A549 (cell line): Measurements from ENCODE around the gene PTPRN2. TPM values are rescaled to one million over a fixed set of nuclear protein-coding genes. Genes with fewer than 3 reads are reported as not detected.

Source experiments
- ATAC-seq, 2 experiments: fragments of 200-7000 bp in 1 of 2; fragments of >200 bp in 1 of 2; cut with Nextera tagmentation in 1 of 2; cut with Tn5 transposase in 1 of 2; 3 replicates each; pipeline versions ENCODE4 v1.8.0 to v1.9.1; 2018 to 2020; ENCODE audit warnings: mild to moderate bottlenecking in 1 of 2, moderate library complexity in 1 of 2
- CTCF ChIA-PET: fragments of 300-600 bp; sonication (Branson Sonifier 250); formaldehyde crosslinking; extraction: SDS; loops from one replicate; lab custom pipeline; 2021; ENCODE audit warnings: antibody characterized with exemption, inconsistent platforms; lab: Yijun Ruan, JAX
- POLR2A ChIA-PET: fragments of 350-600 bp; formaldehyde crosslinking; extraction: SDS; loops from one replicate; lab custom pipeline; 2021; ENCODE audit warnings: antibody characterized with exemption, inconsistent platforms; lab: Yijun Ruan, JAX
- DNase-seq, 2 experiments: peaks; one replicate each; pipeline versions ENCODE4 v3.0.0 to v3.0.0-alpha.2; 2011 to 2016; ENCODE audit warnings: low read depth in 1 of 2, low spot score in 1 of 2
- FAIRE-seq: peaks from 2 replicates; lab custom pipeline; 2011; peaks lifted over from hg19 to GRCh38; lab: Jason Lieb, UNC
- H3K27ac ChIP-seq, 2 experiments: fragments of >200 bp; sonication (Bioruptor Twin); formaldehyde crosslinking; 3 replicates each; pipeline ENCODE4 v1.5.1; 2016 to 2017
- H3K4me1 ChIP-seq: fragments of >200 bp; sonication (Bioruptor Twin); formaldehyde crosslinking; 3 replicates; pipeline ENCODE4 v1.6.1; 2016
- H3K4me2 ChIP-seq: fragments of >200 bp; sonication (Bioruptor Twin); formaldehyde crosslinking; 3 replicates; pipeline ENCODE4 v1.6.1; 2016
- H3K4me3 ChIP-seq: fragments of >200 bp; sonication (Bioruptor Twin); formaldehyde crosslinking; 3 replicates; pipeline ENCODE4 v1.5.1; 2016
- H3K9me3 ChIP-seq: fragments of >200 bp; sonication (Bioruptor Twin); formaldehyde crosslinking; 3 replicates; pipeline ENCODE4 v1.6.1; 2016
- CBX2 ChIP-seq: fragments of 200-600 bp; sonication (generic); IDR thresholded peaks from 2 replicates; pipeline ENCODE4 v1.6.1; 2016; ENCODE audit warnings: low read depth, mild to moderate bottlenecking, borderline replicate concordance
- CHD2 ChIP-seq: fragments of 150-350 bp; IDR thresholded peaks from 2 replicates; pipeline ENCODE4 v1.6.1; 2014; ENCODE audit warnings: low read length; ENCODE audit not compliant: partially characterized antibody
- CHD4 ChIP-seq: fragments of 200-600 bp; sonication (generic); IDR thresholded peaks from 2 replicates; pipeline ENCODE4 v1.6.1; 2016; ENCODE audit warnings: antibody characterized with exemption, mild to moderate bottlenecking, borderline replicate concordance
- FOSB ChIP-seq: fragments of 250-450 bp; sonication (Bioruptor Pico); IDR thresholded peaks from 2 replicates; pipeline ENCODE4 v1.5.0; 2020; ENCODE audit warnings: mild to moderate bottlenecking, moderate library complexity
- HOXB5 ChIP-seq: fragments of 250-450 bp; sonication (Bioruptor Pico); IDR thresholded peaks from 2 replicates; pipeline ENCODE4 v1.5.0; 2020; ENCODE audit warnings: mild to moderate bottlenecking, moderate library complexity
- JUNB ChIP-seq: fragments of >200 bp; sonication (Bioruptor Twin); formaldehyde crosslinking; IDR thresholded peaks from 2 replicates; pipeline ENCODE4 v1.6.1; 2016
- KDM5A ChIP-seq: fragments of 200-600 bp; sonication (generic); IDR thresholded peaks from 2 replicates; pipeline ENCODE4 v1.6.1; 2016; ENCODE audit warnings: antibody characterized with exemption, mild to moderate bottlenecking
- MAFK ChIP-seq: fragments of 450-650 bp; IDR thresholded peaks from 2 replicates; pipeline ENCODE4 v1.6.1; 2014; ENCODE audit not compliant: partially characterized antibody
- NPAS2 ChIP-seq: fragments of 250-450 bp; sonication (Bioruptor Pico); IDR thresholded peaks from 2 replicates; pipeline ENCODE4 v1.8.0; 2022; ENCODE audit warnings: mild to moderate bottlenecking, moderate library complexity, borderline replicate concordance
- NR3C1 ChIP-seq: fragments of >200 bp; sonication (Bioruptor Twin); formaldehyde crosslinking; IDR thresholded peaks from 3 replicates; pipeline ENCODE4 v1.6.1; 2017
- POLR2A ChIP-seq: IDR thresholded peaks from 2 replicates; pipeline ENCODE4 v1.6.1; 2012; ENCODE audit warnings: mild to moderate bottlenecking, low read length
- POLR2AphosphoS2 ChIP-seq: conservative IDR thresholded peaks from 2 replicates; pipeline ENCODE4 v1.6.1; 2012; ENCODE audit warnings: low read length, improper control_type of control experiment, inconsistent platforms
- RFX5 ChIP-seq: fragments of 450-650 bp; IDR thresholded peaks from 2 replicates; pipeline ENCODE4 v1.7.1; 2014; ENCODE audit warnings: antibody characterized with exemption, mild to moderate bottlenecking, moderate library complexity
- SREBF2 ChIP-seq: fragments of 450-650 bp; IDR thresholded peaks from 2 replicates; pipeline ENCODE4 v1.6.1; 2014; ENCODE audit warnings: mild to moderate bottlenecking, moderate library complexity
- TFCP2L1 ChIP-seq: fragments of 250-450 bp; sonication (Bioruptor Pico); IDR thresholded peaks from 2 replicates; pipeline ENCODE4 v1.5.0; 2021; ENCODE audit warnings: mild to moderate bottlenecking
- ZC3H11A ChIP-seq: fragments of 450-650 bp; IDR thresholded peaks from 2 replicates; pipeline ENCODE4 v1.6.1; 2014; ENCODE audit warnings: antibody characterized with exemption, mild to moderate bottlenecking
- WGBS: methylation state at CpG from one replicate; pipeline ENCODE4 v1.1.6; 2017; ENCODE audit errors: missing lambda C conversion rate; 5-methylcytosine and 5-hydroxymethylcytosine counted together
- polyA plus RNA-seq, 4 experiments: library from polyadenylated mRNA; depleted of rRNA in 3 of 4; stranded (reverse); fragments of >200 nt; fragmentation: RNase III in 1 of 4; extraction: RNeasy Plus Mini Kit Qiagen cat#74134 plus additional on column Dnase treatment in 1 of 4; gene quantifications; 2 replicates in 3 of 4; 3 replicates in 1 of 4; pipeline ENCODE4 v1.2.3, GENCODE V29; 2011 to 2017
- TF ChIP-seq, protein P1 (sequence below): fragments of >200 bp; sonication (Bioruptor Twin); formaldehyde crosslinking; IDR thresholded peaks from 3 replicates; pipeline ENCODE4 v1.5.1; 2016
- TF ChIP-seq, protein P2 (sequence below): fragments of 250-450 bp; sonication (Bioruptor Pico); IDR thresholded peaks from 2 replicates; pipeline ENCODE4 v1.5.0; 2021; ENCODE audit warnings: mild to moderate bottlenecking, moderate library complexity, borderline replicate concordance
- TF ChIP-seq, protein P3 (sequence below): fragments of 150-350 bp; IDR thresholded peaks from 2 replicates; pipeline ENCODE4 v1.6.1; 2014; ENCODE audit warnings: low read depth, mild to moderate bottlenecking, low read length
- TF ChIP-seq, protein P4 (sequence below): fragments of 450-650 bp; IDR thresholded peaks from 2 replicates; pipeline ENCODE4 v1.6.1; 2014; ENCODE audit warnings: antibody characterized with exemption

The PTPRN2 gene
- polyA plus RNA-seq, 2 of the 4 experiments (the other 2 are of a cell fraction), result 0.41 to 1.2 TPM

DNA sequence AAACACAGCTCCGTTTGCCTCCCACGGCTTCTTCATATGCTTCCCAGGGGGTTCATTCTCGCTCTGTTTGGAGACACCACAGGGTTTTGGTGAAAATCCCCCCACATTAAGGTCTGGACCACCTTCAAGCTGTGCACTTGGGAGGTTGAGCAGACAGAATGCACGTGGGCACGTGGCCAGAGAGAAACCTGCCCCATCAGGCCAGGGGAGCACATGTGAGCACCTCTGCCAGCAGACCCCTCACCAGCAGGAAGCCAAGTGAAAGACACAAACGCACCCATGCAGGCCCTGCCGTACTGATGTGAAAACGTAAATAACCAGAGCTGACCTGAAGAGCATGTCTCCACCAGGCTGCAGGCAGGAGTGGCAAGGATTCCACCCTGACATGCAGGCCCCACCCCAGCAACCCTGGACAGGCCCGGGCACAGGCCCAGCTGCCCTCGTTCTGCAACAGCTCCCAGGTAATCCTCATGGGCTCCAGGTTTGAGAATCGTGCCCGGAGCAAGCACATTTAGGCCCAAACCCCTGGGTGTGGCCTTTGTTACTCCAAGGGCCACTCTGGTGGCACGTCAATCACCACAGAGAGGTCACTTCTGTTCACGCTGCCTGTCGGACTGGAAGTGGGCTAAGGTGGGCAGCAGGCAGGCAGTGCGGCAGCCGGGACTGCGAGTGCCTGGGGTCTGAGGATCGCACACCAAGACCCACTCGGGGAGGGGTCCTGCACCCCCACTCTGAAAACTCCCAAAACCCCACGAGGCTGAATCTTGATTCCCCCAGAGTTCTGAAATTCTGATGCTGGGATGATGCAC is 184.4 kb downstream of the PTPRN2 start:
- Histone ChIP-seq H3K4me1 (no peaks in the 10 kb centered on the region), H3K4me2 (no peak overlapping the region), H3K4me3 (no peak overlapping the region), H3K9me3 (peaks cover 7% of the 10 kb centered on the region; the same call in 1 of the 3 replicates), H3K27ac (no peak overlapping the region; a peak in 1 of 6 replicates)
- ChIA-PET CTCF (no interaction called here), POLR2A (no interaction called here)
- DNase-seq (no peak), FAIRE-seq (no peak), ATAC-seq (no peak; a peak in 1 of 6 replicates)
- 74% methylated on average over 17 of the region's 21 CpGs for WGBS
- TF ChIP-seq ZC3H11A (no peak), POLR2AphosphoS2 (no peak), NPAS2 (CRISPR knock-in tag) (no peak), CHD4 (no peak), SREBF2 (no peak), TFCP2L1 (no peak), CBX2 (no peak), FOSB (CRISPR knock-in tag) (no peak), KDM5A (no peak), RFX5 (no peak)
- TF ChIP-seq, protein P1, sequence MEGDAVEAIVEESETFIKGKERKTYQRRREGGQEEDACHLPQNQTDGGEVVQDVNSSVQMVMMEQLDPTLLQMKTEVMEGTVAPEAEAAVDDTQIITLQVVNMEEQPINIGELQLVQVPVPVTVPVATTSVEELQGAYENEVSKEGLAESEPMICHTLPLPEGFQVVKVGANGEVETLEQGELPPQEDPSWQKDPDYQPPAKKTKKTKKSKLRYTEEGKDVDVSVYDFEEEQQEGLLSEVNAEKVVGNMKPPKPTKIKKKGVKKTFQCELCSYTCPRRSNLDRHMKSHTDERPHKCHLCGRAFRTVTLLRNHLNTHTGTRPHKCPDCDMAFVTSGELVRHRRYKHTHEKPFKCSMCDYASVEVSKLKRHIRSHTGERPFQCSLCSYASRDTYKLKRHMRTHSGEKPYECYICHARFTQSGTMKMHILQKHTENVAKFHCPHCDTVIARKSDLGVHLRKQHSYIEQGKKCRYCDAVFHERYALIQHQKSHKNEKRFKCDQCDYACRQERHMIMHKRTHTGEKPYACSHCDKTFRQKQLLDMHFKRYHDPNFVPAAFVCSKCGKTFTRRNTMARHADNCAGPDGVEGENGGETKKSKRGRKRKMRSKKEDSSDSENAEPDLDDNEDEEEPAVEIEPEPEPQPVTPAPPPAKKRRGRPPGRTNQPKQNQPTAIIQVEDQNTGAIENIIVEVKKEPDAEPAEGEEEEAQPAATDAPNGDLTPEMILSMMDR, result no peak
- TF ChIP-seq, protein P2, sequence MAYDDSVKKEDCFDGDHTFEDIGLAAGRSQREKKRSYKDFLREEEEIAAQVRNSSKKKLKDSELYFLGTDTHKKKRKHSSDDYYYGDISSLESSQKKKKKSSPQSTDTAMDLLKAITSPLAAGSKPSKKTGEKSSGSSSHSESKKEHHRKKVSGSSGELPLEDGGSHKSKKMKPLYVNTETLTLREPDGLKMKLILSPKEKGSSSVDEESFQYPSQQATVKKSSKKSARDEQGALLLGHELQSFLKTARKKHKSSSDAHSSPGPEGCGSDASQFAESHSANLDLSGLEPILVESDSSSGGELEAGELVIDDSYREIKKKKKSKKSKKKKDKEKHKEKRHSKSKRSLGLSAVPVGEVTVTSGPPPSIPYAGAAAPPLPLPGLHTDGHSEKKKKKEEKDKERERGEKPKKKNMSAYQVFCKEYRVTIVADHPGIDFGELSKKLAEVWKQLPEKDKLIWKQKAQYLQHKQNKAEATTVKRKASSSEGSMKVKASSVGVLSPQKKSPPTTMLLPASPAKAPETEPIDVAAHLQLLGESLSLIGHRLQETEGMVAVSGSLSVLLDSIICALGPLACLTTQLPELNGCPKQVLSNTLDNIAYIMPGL (CRISPR knock-in tag), result no peak

DNA sequence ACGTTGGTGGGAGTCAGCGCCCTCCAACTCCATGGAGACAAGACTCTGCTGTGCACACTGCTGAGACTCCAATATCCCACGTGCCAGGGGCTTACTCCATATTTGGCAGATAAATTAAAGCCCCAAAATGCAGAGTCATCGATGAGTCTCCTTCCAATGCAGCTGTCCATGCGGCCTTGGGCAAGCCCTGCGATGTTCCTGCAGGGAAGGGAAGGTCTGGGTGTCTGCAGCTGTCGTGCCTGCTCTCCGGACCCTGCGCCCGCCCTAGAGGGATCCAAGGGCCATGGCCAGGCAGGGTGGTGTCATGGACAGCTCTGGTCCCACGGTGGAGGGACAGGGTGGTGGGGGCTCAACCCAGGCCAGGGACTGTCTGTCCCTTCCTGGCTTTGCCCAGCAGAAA is 185.2 kb downstream of the PTPRN2 start:
- H3K4me3 ChIP-seq, result no peak overlapping the region
- no peak for FAIRE-seq
- ChIA-PET CTCF (no interaction called here), POLR2A (no interaction called here)
- no peak overlapping the region for H3K4me2 ChIP-seq
- no peaks in the 10 kb centered on the region; the same call in 2 of the 3 replicates for H3K4me1 ChIP-seq
- no peak for TF ChIP-seq POLR2A
- peak; percentile 13 for TF ChIP-seq MAFK
- 60% methylated on average over 7 of the region's 11 CpGs for WGBS
- peaks cover 7% of the 10 kb centered on the region; the same call in 1 of the 3 replicates for H3K9me3 ChIP-seq
- no peak for DNase-seq
- no peak for ATAC-seq
- no peak overlapping the region for H3K27ac ChIP-seq

DNA sequence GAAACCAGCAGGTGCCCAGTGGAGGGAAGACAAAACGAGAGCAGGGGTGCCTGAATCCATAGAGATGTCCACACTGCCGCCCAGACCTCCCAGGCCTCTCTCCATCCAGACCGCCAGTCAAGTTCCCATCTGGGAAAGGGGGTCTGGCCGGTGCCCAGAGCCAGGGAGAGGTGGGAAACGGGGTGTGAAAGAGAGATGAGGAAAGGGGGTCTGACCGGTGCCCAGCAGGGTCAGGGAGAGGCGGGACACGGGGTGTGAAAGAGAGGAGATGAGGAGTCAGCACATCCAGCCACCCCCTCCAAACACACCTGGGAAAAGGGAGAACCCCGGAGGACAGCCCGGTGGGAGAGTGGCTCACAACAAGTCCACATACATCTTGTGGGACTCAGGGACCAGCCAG is 185.8 kb downstream of the PTPRN2 start:
- Histone ChIP-seq H3K9me3 (peaks cover 7% of the 10 kb centered on the region; the same call in 1 of the 3 replicates), H3K27ac (no peak overlapping the region), H3K4me2 (no peak overlapping the region), H3K4me3 (no peak overlapping the region), H3K4me1 (peaks cover 6% of the 10 kb centered on the region)
- no peak for ATAC-seq
- 69% methylated on average over 10 of the region's 10 CpGs for WGBS
- no peak for FAIRE-seq
- ChIA-PET POLR2A (no interaction called here), CTCF (no interaction called here)
- TF ChIP-seq CHD2, result no peak
- TF ChIP-seq NR3C1, result no peak
- DNase-seq, result no peak

DNA sequence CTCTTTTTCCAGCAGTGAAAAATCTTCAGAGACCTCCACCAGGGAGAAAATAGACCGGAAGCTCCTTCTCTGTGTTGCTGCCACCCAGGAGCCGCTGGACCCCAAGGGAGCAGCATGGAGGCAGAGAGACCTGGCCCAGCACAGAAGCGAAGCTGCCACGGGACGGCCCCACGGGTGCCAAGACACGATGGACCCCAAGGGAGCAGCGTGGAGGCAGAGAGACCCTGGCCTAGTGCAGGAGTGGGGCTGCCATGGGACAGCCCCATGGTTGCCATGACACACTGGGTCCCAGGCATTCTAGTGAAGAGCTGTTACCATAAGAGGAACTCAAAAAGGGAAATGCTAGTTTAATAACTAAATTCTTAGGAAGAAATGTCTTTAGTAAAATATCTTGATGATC is 186.3 kb downstream of the PTPRN2 start:
- Histone ChIP-seq H3K9me3 (peaks cover 7% of the 10 kb centered on the region; the same call in 1 of the 3 replicates), H3K27ac (no peak overlapping the region), H3K4me3 (no peak overlapping the region), H3K4me1 (peaks cover 12% of the 10 kb centered on the region), H3K4me2 (no peak overlapping the region)
- FAIRE-seq (no peak), DNase-seq (no peak), ATAC-seq (no peak)
- TF ChIP-seq, protein P2 (CRISPR knock-in tag), result no peak
- TF ChIP-seq, protein P3, sequence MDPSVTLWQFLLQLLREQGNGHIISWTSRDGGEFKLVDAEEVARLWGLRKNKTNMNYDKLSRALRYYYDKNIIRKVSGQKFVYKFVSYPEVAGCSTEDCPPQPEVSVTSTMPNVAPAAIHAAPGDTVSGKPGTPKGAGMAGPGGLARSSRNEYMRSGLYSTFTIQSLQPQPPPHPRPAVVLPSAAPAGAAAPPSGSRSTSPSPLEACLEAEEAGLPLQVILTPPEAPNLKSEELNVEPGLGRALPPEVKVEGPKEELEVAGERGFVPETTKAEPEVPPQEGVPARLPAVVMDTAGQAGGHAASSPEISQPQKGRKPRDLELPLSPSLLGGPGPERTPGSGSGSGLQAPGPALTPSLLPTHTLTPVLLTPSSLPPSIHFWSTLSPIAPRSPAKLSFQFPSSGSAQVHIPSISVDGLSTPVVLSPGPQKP, result no peak
- TF ChIP-seq NPAS2 (CRISPR knock-in tag) (no peak), JUNB (no peak), HOXB5 (CRISPR knock-in tag) (no peak)
- TF ChIP-seq, protein P4, sequence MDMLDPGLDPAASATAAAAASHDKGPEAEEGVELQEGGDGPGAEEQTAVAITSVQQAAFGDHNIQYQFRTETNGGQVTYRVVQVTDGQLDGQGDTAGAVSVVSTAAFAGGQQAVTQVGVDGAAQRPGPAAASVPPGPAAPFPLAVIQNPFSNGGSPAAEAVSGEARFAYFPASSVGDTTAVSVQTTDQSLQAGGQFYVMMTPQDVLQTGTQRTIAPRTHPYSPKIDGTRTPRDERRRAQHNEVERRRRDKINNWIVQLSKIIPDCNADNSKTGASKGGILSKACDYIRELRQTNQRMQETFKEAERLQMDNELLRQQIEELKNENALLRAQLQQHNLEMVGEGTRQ, result no peak
- ChIA-PET CTCF (interaction anchor here (1.6 kb wide), 1 partner anchor 9 kb away, joined by 6 read pairs; no protein-coding TSS in a partner anchor), POLR2A (no interaction called here)
- WGBS, result 41% methylated on average over 7 of the region's 8 CpGs
